Body of pancreas (tissue), 4 donors: ENCODE measurements around the gene ADGRF5.

Experiments used
- POLR2A ChIP-seq, 3 donors: fragments of 450-650 bp; IDR thresholded peaks; one replicate each; pipeline ENCODE4 v1.6.1; 2016; ENCODE audit warnings: antibody characterized with exemption in 3 of 3, mild to moderate bottlenecking in 2 of 3
- TF ChIP-seq, protein P1 (sequence below), 7 experiments: fragments of 450-650 bp in 4 of 7; fragments of 200-600 bp in 3 of 7; sonication (generic) in 3 of 7; IDR thresholded peaks; one replicate each; pipeline ENCODE4 v1.5.1; 2016 to 2019; ENCODE audit warnings: antibody characterized with exemption in 7 of 7

DNA sequence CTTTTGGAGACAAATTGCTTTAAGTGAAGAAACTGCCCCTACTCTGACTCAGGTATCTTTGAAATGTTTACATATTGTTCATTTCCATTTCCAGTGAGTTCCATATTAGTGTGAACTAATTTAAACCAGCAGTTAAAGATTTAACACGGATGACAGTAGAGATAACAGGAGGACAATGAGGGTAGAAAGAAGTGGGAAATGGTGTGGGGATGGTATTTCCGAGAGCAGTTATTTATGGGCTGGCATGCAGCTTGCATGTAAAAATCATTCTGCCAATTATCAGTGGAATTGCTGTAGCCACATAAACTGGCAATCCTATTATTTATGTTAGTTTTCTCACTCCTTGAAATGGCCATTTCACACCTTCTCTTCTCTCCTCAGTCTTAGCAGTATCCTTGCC is 8.6 kb upstream of the ADGRF5 start:
- TF ChIP-seq, protein P1, sequence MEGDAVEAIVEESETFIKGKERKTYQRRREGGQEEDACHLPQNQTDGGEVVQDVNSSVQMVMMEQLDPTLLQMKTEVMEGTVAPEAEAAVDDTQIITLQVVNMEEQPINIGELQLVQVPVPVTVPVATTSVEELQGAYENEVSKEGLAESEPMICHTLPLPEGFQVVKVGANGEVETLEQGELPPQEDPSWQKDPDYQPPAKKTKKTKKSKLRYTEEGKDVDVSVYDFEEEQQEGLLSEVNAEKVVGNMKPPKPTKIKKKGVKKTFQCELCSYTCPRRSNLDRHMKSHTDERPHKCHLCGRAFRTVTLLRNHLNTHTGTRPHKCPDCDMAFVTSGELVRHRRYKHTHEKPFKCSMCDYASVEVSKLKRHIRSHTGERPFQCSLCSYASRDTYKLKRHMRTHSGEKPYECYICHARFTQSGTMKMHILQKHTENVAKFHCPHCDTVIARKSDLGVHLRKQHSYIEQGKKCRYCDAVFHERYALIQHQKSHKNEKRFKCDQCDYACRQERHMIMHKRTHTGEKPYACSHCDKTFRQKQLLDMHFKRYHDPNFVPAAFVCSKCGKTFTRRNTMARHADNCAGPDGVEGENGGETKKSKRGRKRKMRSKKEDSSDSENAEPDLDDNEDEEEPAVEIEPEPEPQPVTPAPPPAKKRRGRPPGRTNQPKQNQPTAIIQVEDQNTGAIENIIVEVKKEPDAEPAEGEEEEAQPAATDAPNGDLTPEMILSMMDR (IDR thresholded peaks at IDR 0.05): no peak
- TF ChIP-seq POLR2A (IDR thresholded peaks at IDR 0.05): no peak
